ENCODE results near the gene ABI3BP.

GRCh38 chr3:100804631-100805030 lies 188.6 kb downstream of the ABI3BP start:
- no peak for TF ChIP-seq CTCF (IDR thresholded peaks at IDR 0.05; ENCODE audit: low read depth, low read length, missing input control)
- TF ChIP-seq JUND (IDR thresholded peaks at IDR 0.05) = no peak
- TF ChIP-seq RAD21 (IDR thresholded peaks at IDR 0.05) = no peak
